DMS79 treated with DMSO at 0.1 percent for 48 hours (cell line): ENCODE results near the gene EIF4G3.
A peak's percentile ranks its signal among the peaks of the same experiment; 100 is the strongest.
"Not testable (repeated sequence)": the region's sequence is repeated elsewhere in the genome, so short reads cannot be mapped to it uniquely, and the experiment has no call there.

Source experiments
- DNase-seq: peaks from one replicate; lab custom pipeline; 2025; lab: John Stamatoyannopoulos, UW

Gene EIF4G3

GRCh38 chr1:20873311-20873710 is 303.4 kb downstream of the EIF4G3 start:
- no peak for DNase-seq

GRCh38 chr1:20871419-20871818 is 305.3 kb downstream of the EIF4G3 start:
- DNase-seq, result no peak

DNA sequence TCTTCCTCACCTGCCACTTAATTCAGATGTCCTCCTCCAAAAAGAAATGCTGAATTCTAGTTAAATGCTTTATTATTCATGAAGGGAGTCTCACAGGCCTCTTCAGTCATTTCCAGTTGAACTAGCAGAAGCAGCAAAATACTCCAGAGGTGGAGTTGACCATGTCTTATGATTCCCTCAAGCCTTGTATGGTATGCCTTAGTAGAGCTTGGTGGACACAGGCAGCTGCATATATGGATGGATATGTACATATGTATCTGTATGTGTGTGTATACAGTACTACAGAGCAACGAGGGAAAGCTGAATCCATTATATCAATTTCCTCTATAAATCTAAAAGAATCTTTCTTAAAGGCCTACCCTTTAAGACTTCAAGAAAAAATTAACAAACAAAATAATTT is 306.0 kb downstream of the EIF4G3 start:
- no peak for DNase-seq

DNA sequence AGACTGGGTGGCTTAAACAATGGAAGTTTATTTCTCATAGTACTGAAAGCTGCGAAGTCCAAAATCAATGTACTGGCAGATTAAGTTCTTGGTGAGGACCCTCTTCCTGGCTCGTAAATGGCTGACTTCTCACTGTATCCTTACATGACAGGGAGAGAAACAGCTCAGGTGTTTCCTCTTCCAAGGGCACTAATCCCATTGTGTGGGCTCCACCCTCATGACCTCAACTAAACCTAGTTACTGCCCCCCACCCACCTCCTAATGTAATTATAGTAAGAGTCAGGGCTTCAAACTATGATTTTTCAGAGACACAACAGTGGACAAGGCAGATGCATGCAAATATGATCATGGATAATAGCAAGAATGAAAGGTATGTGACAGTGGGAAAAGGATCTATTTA is 308.4 kb downstream of the EIF4G3 start:
- no peak for DNase-seq

- no peak for DNase-seq
Observed at GRCh38 chr1:20867847-20868246, 308.9 kb downstream of the EIF4G3 start.

- no peak for DNase-seq
Observed at GRCh38 chr1:20867062-20867461, 309.6 kb downstream of the EIF4G3 start.

DNA sequence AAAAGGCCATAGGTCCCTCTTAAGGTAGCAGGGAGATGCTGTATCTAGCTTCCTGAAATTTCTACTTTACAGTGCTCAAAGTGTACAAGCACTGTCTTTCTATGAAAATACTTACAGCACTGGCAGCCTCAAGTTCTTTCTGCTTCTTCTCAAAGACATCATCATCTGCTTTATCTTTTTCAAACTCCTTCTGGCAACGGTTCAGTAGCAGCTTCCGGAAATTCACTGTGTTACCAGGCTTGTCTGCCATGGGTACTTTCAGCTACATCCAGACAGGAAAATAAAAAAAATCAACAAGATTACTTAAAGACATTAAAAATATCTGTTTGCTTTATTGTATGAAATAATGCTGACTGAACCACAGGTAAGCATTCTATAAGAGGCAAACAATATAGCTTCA is 311.7 kb downstream of the EIF4G3 start:
- DNase-seq, result no peak

- no peak for DNase-seq
Observed at GRCh38 chr1:20854529-20854928, 322.2 kb downstream of the EIF4G3 start.

GRCh38 chr1:20851791-20852190 is 324.9 kb downstream of the EIF4G3 start:
- DNase-seq, result not testable (repeated sequence)

DNA sequence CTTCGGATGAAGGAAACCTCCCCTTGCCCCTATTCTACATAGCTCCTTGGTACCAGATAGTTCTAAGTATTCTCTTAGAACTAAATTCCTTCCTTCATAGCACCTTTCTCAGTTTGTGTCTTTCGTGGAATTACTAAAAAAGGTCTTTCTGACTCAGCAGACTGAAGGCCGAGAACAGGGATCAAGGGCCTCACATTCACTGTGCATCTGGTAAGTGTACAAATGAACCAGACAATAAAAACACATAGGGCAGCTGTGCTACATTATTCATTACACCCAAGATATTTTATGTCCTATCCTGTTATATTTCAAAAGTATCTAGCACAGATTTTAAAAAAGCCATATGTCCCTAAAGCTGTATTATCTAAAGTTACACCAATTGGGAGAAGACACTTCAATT is 326.7 kb downstream of the EIF4G3 start:
- no peak for DNase-seq

DNA sequence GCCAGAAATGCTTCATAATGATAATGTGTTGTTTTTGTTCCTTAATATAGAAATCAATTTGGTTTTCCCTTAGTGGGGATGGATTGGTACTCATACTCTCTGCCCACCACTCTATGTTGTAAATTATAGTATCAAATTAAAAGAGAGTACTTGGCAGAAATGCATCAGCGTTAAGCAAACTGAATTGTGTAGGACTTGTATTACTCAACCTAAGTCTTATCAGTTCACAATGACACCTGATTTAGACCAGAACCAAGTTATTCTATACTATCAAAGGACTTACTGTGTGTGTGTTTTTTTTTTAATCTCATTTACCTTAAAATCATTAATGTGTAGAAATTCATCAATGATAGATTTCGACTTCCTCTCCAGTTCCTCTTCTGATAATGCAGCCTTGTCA is 327.6 kb downstream of the EIF4G3 start:
- DNase-seq, result no peak

DNA sequence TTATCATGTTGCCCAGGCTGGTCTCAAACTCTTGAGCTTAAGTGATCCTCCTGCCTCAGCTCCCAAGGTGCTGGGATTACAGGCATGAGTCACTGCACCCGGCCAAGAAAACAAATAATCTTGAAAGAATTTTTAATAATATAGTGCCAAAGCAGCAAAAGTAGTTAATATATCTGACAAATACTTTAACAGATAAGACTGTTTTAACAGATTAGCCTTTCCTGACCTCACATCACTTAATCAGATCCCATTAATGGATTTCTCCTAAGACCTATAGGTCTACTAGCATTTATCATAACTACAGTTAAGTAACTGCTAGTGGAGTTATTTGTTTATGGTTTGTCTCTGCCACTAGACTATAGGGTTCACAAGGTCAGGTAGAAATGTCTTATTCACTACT is 328.5 kb downstream of the EIF4G3 start:
- DNase-seq, result no peak

DNA sequence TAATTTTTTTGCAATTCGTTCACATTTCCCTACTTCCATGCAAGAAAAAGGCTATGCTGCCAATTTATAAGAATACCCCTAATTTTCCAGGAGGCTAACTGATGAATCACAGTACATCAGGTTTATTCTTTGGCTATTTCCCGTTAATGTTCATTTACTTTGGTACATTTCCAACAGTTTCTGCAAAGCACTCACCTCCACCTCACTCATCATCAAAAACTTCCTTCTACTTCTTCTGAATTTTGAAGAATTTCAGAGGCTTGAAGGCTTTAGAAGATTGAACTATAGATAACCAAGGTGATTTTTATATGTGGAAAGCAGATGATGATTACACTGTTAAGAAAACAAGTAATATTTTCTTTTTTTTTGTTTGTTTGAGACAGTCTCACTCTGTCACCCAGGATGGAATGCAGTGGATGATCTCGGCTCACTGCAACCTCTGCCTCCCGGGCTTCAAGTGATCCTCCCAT is 329.1 kb downstream of the EIF4G3 start:
- DNase-seq, result no peak

- DNase-seq, result no peak
Observed at GRCh38 chr1:20846461-20847374, 330.0 kb downstream of the EIF4G3 start.

- DNase-seq, result no peak
Observed at GRCh38 chr1:20840731-20841130, 336.0 kb downstream of the EIF4G3 start.

DNA sequence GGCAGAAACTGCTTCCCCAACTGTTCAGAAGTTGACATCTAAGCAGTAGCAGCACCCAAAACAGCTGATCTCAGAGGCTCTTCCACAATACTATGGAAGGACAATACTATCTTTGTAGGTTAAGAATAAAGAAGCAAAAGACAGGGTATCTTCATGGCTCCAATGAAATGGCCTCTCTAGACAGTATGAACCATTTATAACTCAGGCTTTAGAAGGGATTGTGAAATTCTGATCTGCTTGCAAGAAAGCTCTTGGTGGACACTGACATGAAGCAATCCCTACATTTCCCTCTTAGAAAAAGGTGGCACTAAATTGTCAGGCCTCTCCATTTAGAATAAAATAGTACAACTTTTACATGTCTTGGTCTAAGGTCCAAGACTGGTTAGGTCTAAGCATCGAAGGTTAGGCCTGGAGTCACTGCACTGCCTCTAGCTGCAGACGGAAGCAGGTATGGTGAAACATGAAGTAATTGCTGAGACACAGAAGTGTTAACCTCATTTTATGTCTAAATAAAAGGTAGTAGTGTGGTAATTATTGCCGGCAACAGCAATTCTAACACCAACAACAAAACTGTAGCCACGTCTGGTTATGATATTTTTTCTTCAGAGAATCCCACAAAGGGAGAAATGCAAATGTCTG is 339.0 kb downstream of the EIF4G3 start:
- DNase-seq, result no peak

GRCh38 chr1:20836230-20836629 is 340.5 kb downstream of the EIF4G3 start:
- no peak for DNase-seq

- peak; percentile 21 for DNase-seq
Observed at GRCh38 chr1:20834780-20835179, 341.9 kb downstream of the EIF4G3 start.

- DNase-seq, result no peak
Observed at GRCh38 chr1:20834192-20834591, 342.5 kb downstream of the EIF4G3 start.

GRCh38 chr1:20830378-20830777 is 346.3 kb downstream of the EIF4G3 start:
- DNase-seq, result no peak

- no peak for DNase-seq
Observed at GRCh38 chr1:20829946-20830345, 346.8 kb downstream of the EIF4G3 start.

- no peak for DNase-seq
Observed at GRCh38 chr1:20829531-20829930, 347.2 kb downstream of the EIF4G3 start.

DNA sequence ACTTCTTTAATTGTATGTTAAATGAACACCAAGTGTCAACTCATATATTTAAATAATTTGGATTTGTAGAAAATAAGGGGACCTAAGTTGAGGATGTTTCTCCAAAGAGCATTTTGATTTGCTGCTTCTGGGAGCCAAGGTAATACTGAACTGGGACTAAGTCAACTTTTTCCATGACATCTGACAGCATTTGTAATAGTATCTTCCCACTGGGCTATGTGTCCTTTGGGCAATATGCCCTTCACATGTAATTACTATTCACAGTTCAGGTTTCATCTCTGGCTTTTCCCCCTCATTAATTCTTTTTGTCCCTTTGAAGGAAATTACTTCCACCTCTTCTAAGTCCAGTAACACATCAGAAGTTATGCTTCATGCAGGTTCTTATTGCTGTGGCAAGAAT is 352.9 kb downstream of the EIF4G3 start:
- no peak for DNase-seq
